Stimulated activated CD8-positive, alpha-beta memory T cell treated with anti-CD3 and anti-CD28 coated beads, Interleukin-12 subunit alpha, Interleukin-12 subunit beta, amount 100 ng/mL, for 4 hours (primary cell): Measurements from ENCODE around the gene ZNF579.

ENCODE experiments used
- DNase-seq: peaks from one replicate; pipeline ENCODE4 v3.0.0-alpha.2; 2020; ENCODE audit warnings: low read depth

ZNF579 gene

GRCh38 chr19:55580628-55581144, at the start of gene ZNF579:
TSS of gene ZNF579 (minus strand) at chr19:55580848. CDS start at chr19:55579639, 1,209 bp downstream.
- peak; percentile 43 for DNase-seq

GRCh38 chr19:55626350-55626749, 45.7 kb upstream of the ZNF579 start:
- no peak for DNase-seq

GRCh38 chr19:55625004-55625326, 44.3 kb upstream of the ZNF579 start:
- DNase-seq: no peak

- DNase-seq: peak; percentile 86
These were observed 43.7 kb upstream of the ZNF579 start, which contains the start of gene ZNF784 for GRCh38 chr19:55624109-55625003. TSS of gene ZNF784 (minus strand) at chr19:55624566. CDS start at chr19:55624561, 5 bp downstream.

GRCh38 chr19:55623561-55623960, 42.9 kb upstream of the ZNF579 start:
- DNase-seq: no peak

- DNase-seq: no peak
These were observed 42.5 kb upstream of the ZNF579 start for GRCh38 chr19:55623130-55623529.

GRCh38 chr19:55622242-55622969, 41.8 kb upstream of the ZNF579 start:
- no peak for DNase-seq

GRCh38 chr19:55621673-55622231, 41.1 kb upstream of the ZNF579 start:
- DNase-seq: no peak

GRCh38 chr19:55621205-55621672, 40.6 kb upstream of the ZNF579 start:
- DNase-seq: no peak

- no peak for DNase-seq
These were observed 40.0 kb upstream of the ZNF579 start for GRCh38 chr19:55620410-55621204.

GRCh38 chr19:55619286-55619685, 38.6 kb upstream of the ZNF579 start:
- no peak for DNase-seq

GRCh38 chr19:55618426-55618825, 37.8 kb upstream of the ZNF579 start:
- DNase-seq: no peak

- no peak for DNase-seq
These were observed 36.8 kb upstream of the ZNF579 start for GRCh38 chr19:55617426-55617825.

GRCh38 chr19:55616395-55616875, 35.8 kb upstream of the ZNF579 start:
- no peak for DNase-seq

GRCh38 chr19:55615543-55616394, 35.1 kb upstream of the ZNF579 start:
- DNase-seq: no peak

GRCh38 chr19:55614711-55615542, 34.3 kb upstream of the ZNF579 start:
- DNase-seq: no peak

GRCh38 chr19:55613930-55614710, 33.5 kb upstream of the ZNF579 start:
- DNase-seq: no peak

- no peak for DNase-seq
These were observed 32.7 kb upstream of the ZNF579 start for GRCh38 chr19:55613396-55613795.
